ENCODE measurements around the gene NRG2.

The NRG2 gene

GRCh38 chr5:140007311-140007710, 35.8 kb downstream of the NRG2 start:
- no peak for DNase-seq (ENCODE audit: low read depth)

GRCh38 chr5:140005145-140005591, 37.9 kb downstream of the NRG2 start:
- no peak for DNase-seq (ENCODE audit: low read depth)

GRCh38 chr5:140004174-140004573, 38.9 kb downstream of the NRG2 start:
- no peak for DNase-seq (ENCODE audit: low read depth)

GRCh38 chr5:140003519-140003918, 39.6 kb downstream of the NRG2 start:
- no peak for DNase-seq (ENCODE audit: low read depth)

- DNase-seq (ENCODE audit: low read depth) = no peak
These were observed 42.8 kb downstream of the NRG2 start for GRCh38 chr5:140000332-140000731.

- DNase-seq (ENCODE audit: low read depth) = no peak
These were observed 44.3 kb downstream of the NRG2 start for GRCh38 chr5:139998837-139999236.

GRCh38 chr5:139997276-139997675, 45.8 kb downstream of the NRG2 start:
- DNase-seq (ENCODE audit: low read depth) = no peak

GRCh38 chr5:139995929-139996328, 47.2 kb downstream of the NRG2 start:
- DNase-seq (ENCODE audit: low read depth) = no peak

GRCh38 chr5:139994234-139994633, 48.9 kb downstream of the NRG2 start:
- no peak for DNase-seq (ENCODE audit: low read depth)

- DNase-seq (ENCODE audit: low read depth) = peak; percentile 68
These were observed 57.4 kb downstream of the NRG2 start for GRCh38 chr5:139985733-139986132.

- no peak for DNase-seq (ENCODE audit: low read depth)
These were observed 57.8 kb downstream of the NRG2 start for GRCh38 chr5:139985290-139985689.

- DNase-seq (ENCODE audit: low read depth) = no peak
These were observed 58.3 kb downstream of the NRG2 start for GRCh38 chr5:139984816-139985215.

GRCh38 chr5:139982975-139983240, 60.2 kb downstream of the NRG2 start:
- no peak for DNase-seq (ENCODE audit: low read depth)

- no peak for DNase-seq (ENCODE audit: low read depth)
These were observed 60.7 kb downstream of the NRG2 start for GRCh38 chr5:139982157-139982974.

GRCh38 chr5:139980765-139981164, 62.3 kb downstream of the NRG2 start:
- no peak for DNase-seq (ENCODE audit: low read depth)

GRCh38 chr5:139979943-139980342, 63.2 kb downstream of the NRG2 start:
- no peak for DNase-seq (ENCODE audit: low read depth)

GRCh38 chr5:139979518-139979917, 63.6 kb downstream of the NRG2 start:
- DNase-seq (ENCODE audit: low read depth) = no peak

- DNase-seq (ENCODE audit: low read depth) = no peak
These were observed 66.4 kb downstream of the NRG2 start for GRCh38 chr5:139976703-139977102.

GRCh38 chr5:139975942-139976341, 67.2 kb downstream of the NRG2 start:
- no peak for DNase-seq (ENCODE audit: low read depth)

- no peak for DNase-seq (ENCODE audit: low read depth)
These were observed 67.8 kb downstream of the NRG2 start for GRCh38 chr5:139975306-139975705.

- no peak for DNase-seq (ENCODE audit: low read depth)
These were observed 68.4 kb downstream of the NRG2 start for GRCh38 chr5:139974661-139975060.

- no peak for DNase-seq (ENCODE audit: low read depth)
These were observed 71.8 kb downstream of the NRG2 start for GRCh38 chr5:139971202-139971725.

- no peak for DNase-seq (ENCODE audit: low read depth)
These were observed 73.8 kb downstream of the NRG2 start for GRCh38 chr5:139969318-139969717.
